Osteoblast (primary cell): ENCODE results near the gene SALL4. TPM values are rescaled to one million over a fixed set of nuclear protein-coding genes. Genes with fewer than 3 reads are reported as not detected.
"Not testable (repeated sequence)": the region's sequence is repeated elsewhere in the genome, so short reads cannot be mapped to it uniquely, and the experiment has no call there.

Source experiments
- DNase-seq: peaks from one replicate; pipeline ENCODE4 v3.0.0; 2011; ENCODE audit warnings: low spot score, mixed read lengths; ENCODE audit not compliant: insufficient read length; ENCODE audit errors: missing footprints
- H2AFZ ChIP-seq: 2 replicates; pipeline ENCODE4 v1.6.0; 2011; ENCODE audit warnings: mild to moderate bottlenecking, low read length
- H3K27ac ChIP-seq: 2 replicates; pipeline ENCODE4 v1.5.1; 2011; ENCODE audit warnings: mild to moderate bottlenecking, low read depth, low read length, moderate library complexity
- H3K27me3 ChIP-seq: 2 replicates; pipeline ENCODE4 v1.6.0; 2012; ENCODE audit warnings: mild to moderate bottlenecking, control low read depth, inconsistent platforms, low read length, moderate library complexity; ENCODE audit not compliant: insufficient read depth
- H3K36me3 ChIP-seq: 2 replicates; pipeline ENCODE4 v1.5.1; 2011; ENCODE audit warnings: mild to moderate bottlenecking, low read length, control low read depth, moderate library complexity; ENCODE audit not compliant: insufficient read depth
- H3K4me1 ChIP-seq: 2 replicates; pipeline ENCODE4 v1.5.1; 2011; ENCODE audit warnings: mild to moderate bottlenecking, low read length, control low read depth, moderate library complexity; ENCODE audit not compliant: insufficient read depth
- H3K4me2 ChIP-seq: 2 replicates; pipeline ENCODE4 v1.6.0; 2011; ENCODE audit warnings: mild to moderate bottlenecking, low read length; ENCODE audit not compliant: insufficient read depth
- H3K4me3 ChIP-seq: fragments of 200-600 bp; sonication (generic); 3 replicates; pipeline ENCODE4 v1.5.1; 2012; ENCODE audit warnings: mild to moderate bottlenecking, low read length, inconsistent platforms; ENCODE audit not compliant: insufficient read depth
- H3K79me2 ChIP-seq: 2 replicates; pipeline ENCODE4 v1.6.0; 2012; ENCODE audit warnings: mild to moderate bottlenecking, low read length, control low read depth, inconsistent platforms; ENCODE audit not compliant: insufficient read depth
- H3K9me3 ChIP-seq: 2 replicates; pipeline ENCODE4 v1.5.1; 2011; ENCODE audit warnings: low read depth, low read length, control low read depth
- H4K20me1 ChIP-seq: 2 replicates; pipeline ENCODE4 v1.6.0; 2012; ENCODE audit warnings: mild to moderate bottlenecking, low read length, control low read depth; ENCODE audit not compliant: insufficient read depth
- total RNA-seq: library from RNA; depleted of rRNA; stranded (reverse); fragments of >200 nt; gene quantifications from 2 replicates; pipeline ENCODE4 v1.2.3, GENCODE V29; 2012
- TF ChIP-seq, protein P1 (sequence below): IDR thresholded peaks from 2 replicates; pipeline ENCODE4 v1.5.1; 2011; ENCODE audit warnings: mild to moderate bottlenecking, low read depth, low read length, moderate library complexity; ENCODE audit errors: extremely low read depth

The SALL4 gene
- total RNA-seq, 1 donor, result 3.3 TPM

DNA sequence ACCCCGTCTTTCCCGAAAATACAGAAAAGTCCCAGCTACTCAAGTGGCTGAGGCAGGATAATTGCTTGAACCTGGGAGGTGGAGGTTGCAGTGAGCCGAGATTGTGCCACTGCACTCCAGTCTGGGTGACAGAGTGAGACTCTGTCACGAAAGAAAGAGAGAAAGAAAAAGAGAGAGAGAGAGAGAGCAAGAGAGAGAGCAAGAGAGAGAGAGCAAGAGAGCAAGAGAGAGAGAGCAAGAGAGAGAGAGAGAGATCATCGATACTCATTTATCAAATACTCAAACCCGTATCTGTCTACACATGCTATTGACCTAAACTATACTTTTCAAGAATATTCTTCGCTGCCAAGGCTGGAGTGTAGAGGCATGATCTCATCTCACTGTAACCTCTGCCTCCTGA is 28.2 kb upstream of the SALL4 start:
- TF ChIP-seq, protein P1, sequence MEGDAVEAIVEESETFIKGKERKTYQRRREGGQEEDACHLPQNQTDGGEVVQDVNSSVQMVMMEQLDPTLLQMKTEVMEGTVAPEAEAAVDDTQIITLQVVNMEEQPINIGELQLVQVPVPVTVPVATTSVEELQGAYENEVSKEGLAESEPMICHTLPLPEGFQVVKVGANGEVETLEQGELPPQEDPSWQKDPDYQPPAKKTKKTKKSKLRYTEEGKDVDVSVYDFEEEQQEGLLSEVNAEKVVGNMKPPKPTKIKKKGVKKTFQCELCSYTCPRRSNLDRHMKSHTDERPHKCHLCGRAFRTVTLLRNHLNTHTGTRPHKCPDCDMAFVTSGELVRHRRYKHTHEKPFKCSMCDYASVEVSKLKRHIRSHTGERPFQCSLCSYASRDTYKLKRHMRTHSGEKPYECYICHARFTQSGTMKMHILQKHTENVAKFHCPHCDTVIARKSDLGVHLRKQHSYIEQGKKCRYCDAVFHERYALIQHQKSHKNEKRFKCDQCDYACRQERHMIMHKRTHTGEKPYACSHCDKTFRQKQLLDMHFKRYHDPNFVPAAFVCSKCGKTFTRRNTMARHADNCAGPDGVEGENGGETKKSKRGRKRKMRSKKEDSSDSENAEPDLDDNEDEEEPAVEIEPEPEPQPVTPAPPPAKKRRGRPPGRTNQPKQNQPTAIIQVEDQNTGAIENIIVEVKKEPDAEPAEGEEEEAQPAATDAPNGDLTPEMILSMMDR, result no peak
- Histone ChIP-seq H3K27ac (no peak overlapping the region), H3K4me2 (no peak overlapping the region), H3K36me3 (no peaks in the 10 kb centered on the region), H3K79me2 (no peaks in the 10 kb centered on the region), H3K9me3 (no peaks in the 10 kb centered on the region), H2AFZ (no peak overlapping the region), H3K4me1 (no peaks in the 10 kb centered on the region), H3K27me3 (no peaks in the 10 kb centered on the region), H4K20me1 (no peaks in the 10 kb centered on the region), H3K4me3 (no peak overlapping the region)
- no peak for DNase-seq

DNA sequence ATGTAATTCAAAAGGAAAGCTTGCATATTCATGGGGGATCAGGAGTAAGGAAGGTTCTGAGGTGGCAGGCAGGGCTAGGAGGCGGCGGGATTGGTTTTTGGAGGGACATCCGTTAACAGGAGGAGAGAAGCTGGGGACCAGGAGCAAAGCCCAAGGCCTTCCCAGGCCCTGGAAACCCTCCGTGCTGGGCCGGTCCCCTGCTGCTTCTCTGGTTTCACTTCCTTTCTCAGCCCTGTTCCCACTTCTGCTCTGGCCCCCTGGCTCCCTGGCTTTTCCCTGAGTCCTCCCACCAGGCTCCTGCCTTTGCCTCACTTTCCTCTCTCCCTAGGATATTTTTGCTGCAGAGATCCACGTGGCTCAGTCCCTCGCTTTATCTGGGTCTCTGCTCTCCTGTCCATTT is 26.4 kb upstream of the SALL4 start:
- Histone ChIP-seq H3K36me3 (no peaks in the 10 kb centered on the region), H3K79me2 (no peaks in the 10 kb centered on the region), H3K27me3 (no peaks in the 10 kb centered on the region), H3K27ac (no peak overlapping the region), H3K4me2 (no peak overlapping the region), H2AFZ (peak overlapping the region; percentile 59), H3K9me3 (no peaks in the 10 kb centered on the region), H4K20me1 (no peaks in the 10 kb centered on the region), H3K4me3 (no peak overlapping the region), H3K4me1 (no peaks in the 10 kb centered on the region)
- DNase-seq, result no peak
- TF ChIP-seq, protein P1, result no peak

DNA sequence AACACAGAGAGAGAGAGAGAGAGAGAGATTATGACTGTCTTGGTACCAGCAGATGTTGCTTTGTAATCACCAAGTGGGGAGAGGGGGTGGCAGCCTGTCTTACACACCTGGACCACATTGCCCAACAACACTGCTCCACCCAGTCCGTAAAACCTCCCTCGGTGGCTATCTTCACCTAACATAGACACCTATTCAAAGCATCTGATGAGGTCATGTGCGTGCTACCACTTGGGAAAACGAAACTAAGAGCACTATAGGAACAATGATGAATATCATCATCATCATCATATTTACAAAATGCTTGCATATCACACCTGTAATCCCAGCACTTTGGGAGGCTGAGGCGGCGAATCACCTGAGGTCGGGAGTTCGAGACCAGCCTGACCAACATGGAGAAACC is 24.1 kb upstream of the SALL4 start:
- no peak overlapping the region for H3K27ac ChIP-seq
- H3K4me2 ChIP-seq, result no peak overlapping the region
- no peaks in the 10 kb centered on the region for H3K36me3 ChIP-seq
- DNase-seq, result no peak
- no peaks in the 10 kb centered on the region for H3K4me1 ChIP-seq
- H3K27me3 ChIP-seq, result no peaks in the 10 kb centered on the region
- no peaks in the 10 kb centered on the region for H4K20me1 ChIP-seq
- H3K9me3 ChIP-seq, result no peaks in the 10 kb centered on the region
- no peak overlapping the region for H2AFZ ChIP-seq
- TF ChIP-seq, protein P1, result no peak
- H3K79me2 ChIP-seq, result no peaks in the 10 kb centered on the region
- no peak overlapping the region for H3K4me3 ChIP-seq

DNA sequence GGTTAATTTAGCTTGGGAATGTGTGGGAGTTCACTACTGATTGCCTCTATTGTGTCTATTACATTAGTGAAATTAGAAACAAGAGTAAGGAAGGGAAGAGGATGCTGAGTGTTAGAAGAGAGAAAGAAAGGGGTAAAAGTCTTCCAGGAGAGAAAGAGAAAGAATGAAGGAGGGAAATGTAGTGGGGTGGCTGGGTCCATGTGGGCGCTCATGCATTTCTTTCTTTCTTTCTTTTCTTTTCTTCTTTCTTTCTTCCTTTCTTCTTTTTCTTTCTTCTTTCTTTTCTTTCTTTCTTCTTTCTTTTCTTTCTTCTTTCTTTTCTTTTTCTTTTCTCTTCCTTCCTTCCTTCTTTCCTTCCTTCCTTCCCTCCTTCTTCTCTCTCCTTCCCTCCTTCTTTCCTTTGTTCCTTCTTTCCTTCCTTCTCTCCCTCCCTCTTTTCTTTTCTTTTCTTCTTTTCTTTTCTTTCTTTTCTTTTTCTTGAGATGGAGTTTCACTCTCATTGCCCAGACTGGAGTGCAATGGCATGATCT is 16.2 kb upstream of the SALL4 start:
- no peaks in the 10 kb centered on the region for H4K20me1 ChIP-seq
- H3K4me2 ChIP-seq, result no peak overlapping the region
- no peak overlapping the region for H3K27ac ChIP-seq
- H3K36me3 ChIP-seq, result no peaks in the 10 kb centered on the region
- H3K9me3 ChIP-seq, result no peaks in the 10 kb centered on the region
- peaks cover 4% of the 10 kb centered on the region for H3K27me3 ChIP-seq
- H3K79me2 ChIP-seq, result no peaks in the 10 kb centered on the region
- no peaks in the 10 kb centered on the region for H3K4me1 ChIP-seq
- no peak overlapping the region for H3K4me3 ChIP-seq
- H2AFZ ChIP-seq, result no peak overlapping the region
- DNase-seq, result no peak
- TF ChIP-seq, protein P1, result no peak

DNA sequence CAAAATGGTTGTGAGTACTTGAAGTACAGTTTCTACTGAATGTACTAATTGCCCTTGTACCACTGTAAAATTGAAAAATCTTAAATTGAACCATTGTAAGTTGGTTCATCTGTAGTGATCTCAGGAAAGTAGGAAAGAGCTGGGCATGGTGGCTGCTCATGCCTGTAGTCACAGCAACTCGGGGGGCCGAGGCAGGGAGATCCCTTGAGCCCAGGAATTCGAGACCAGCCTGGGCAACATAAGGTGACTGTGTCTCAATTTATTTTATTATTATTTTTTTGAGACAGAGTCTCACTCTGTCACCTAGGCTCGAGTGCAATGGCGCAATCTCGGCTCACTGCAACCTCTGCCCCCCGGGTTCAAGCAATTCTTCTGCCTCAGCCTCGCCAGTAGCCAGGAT is 14.5 kb upstream of the SALL4 start:
- H4K20me1 ChIP-seq, DNase-seq, H3K9me3 ChIP-seq, H3K79me2 ChIP-seq, H3K4me2 ChIP-seq, H3K27me3 ChIP-seq, H3K36me3 ChIP-seq, H2AFZ ChIP-seq, H3K4me1 ChIP-seq, H3K27ac ChIP-seq, H3K4me3 ChIP-seq: not testable (repeated sequence)
